ENCODE results near the gene FREY1. TPM values are rescaled to one million over a fixed set of nuclear protein-coding genes. Genes with fewer than 3 reads are reported as not detected.

FREY1 gene
- total and polyA plus RNA-seq, 2 of the 13 experiments (the other 11 are each of a cell fraction or from before 2014, with no cell fraction given), result 0.44 to 0.73 TPM

DNA sequence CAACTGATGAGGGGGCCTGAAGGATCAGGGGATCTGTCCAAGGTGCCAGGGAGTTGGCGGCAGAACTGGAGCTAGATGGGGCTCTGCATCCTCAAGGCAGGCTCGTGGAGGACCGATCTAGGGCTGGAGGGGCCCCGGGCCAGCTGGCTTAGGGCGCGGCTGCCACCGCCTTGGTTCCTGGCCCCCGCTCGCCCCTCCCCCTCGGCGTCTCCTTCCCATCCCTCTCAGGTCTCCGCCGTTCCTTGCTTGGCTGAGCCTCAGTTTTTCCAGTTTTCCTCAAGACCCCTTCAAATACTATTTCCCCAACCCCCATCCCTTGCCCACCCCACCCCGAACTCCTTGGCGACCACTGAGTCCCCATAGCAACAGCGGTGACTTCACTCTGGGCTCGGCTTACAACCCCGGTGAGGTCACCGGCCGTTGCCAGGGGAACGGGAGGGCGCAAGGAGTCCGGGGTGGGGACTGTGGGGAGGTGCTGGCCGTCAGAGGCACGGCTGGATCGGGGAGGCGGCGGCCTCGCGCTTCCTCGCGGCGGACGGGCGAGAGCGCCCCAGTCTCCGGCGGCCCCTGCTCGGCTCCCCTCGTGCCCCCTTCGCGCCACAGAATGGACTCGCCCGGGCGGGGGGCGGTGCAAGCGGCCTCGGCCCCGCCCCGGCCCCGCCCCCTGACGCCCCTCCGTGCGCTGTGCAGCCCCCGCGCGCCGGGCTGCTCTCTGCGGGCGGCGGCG lies 7.5 kb downstream of the FREY1 start (continued):
- TF ChIP-seq, protein P1, sequence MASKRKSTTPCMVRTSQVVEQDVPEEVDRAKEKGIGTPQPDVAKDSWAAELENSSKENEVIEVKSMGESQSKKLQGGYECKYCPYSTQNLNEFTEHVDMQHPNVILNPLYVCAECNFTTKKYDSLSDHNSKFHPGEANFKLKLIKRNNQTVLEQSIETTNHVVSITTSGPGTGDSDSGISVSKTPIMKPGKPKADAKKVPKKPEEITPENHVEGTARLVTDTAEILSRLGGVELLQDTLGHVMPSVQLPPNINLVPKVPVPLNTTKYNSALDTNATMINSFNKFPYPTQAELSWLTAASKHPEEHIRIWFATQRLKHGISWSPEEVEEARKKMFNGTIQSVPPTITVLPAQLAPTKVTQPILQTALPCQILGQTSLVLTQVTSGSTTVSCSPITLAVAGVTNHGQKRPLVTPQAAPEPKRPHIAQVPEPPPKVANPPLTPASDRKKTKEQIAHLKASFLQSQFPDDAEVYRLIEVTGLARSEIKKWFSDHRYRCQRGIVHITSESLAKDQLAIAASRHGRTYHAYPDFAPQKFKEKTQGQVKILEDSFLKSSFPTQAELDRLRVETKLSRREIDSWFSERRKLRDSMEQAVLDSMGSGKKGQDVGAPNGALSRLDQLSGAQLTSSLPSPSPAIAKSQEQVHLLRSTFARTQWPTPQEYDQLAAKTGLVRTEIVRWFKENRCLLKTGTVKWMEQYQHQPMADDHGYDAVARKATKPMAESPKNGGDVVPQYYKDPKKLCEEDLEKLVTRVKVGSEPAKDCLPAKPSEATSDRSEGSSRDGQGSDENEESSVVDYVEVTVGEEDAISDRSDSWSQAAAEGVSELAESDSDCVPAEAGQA (IDR thresholded peaks at IDR 0.05; ENCODE audit: low read depth), result no peak
- TF ChIP-seq, protein P1 (CRISPR knock-in tag; IDR thresholded peaks at IDR 0.05; ENCODE audit: borderline replicate concordance), result no peak
- TF ChIP-seq SMYD3 (CRISPR knock-in tag; IDR thresholded peaks at IDR 0.05) (no peak), ZFP62 (CRISPR knock-in tag; IDR thresholded peaks at IDR 0.05) (no peak)
- TF ChIP-seq, protein P2, sequence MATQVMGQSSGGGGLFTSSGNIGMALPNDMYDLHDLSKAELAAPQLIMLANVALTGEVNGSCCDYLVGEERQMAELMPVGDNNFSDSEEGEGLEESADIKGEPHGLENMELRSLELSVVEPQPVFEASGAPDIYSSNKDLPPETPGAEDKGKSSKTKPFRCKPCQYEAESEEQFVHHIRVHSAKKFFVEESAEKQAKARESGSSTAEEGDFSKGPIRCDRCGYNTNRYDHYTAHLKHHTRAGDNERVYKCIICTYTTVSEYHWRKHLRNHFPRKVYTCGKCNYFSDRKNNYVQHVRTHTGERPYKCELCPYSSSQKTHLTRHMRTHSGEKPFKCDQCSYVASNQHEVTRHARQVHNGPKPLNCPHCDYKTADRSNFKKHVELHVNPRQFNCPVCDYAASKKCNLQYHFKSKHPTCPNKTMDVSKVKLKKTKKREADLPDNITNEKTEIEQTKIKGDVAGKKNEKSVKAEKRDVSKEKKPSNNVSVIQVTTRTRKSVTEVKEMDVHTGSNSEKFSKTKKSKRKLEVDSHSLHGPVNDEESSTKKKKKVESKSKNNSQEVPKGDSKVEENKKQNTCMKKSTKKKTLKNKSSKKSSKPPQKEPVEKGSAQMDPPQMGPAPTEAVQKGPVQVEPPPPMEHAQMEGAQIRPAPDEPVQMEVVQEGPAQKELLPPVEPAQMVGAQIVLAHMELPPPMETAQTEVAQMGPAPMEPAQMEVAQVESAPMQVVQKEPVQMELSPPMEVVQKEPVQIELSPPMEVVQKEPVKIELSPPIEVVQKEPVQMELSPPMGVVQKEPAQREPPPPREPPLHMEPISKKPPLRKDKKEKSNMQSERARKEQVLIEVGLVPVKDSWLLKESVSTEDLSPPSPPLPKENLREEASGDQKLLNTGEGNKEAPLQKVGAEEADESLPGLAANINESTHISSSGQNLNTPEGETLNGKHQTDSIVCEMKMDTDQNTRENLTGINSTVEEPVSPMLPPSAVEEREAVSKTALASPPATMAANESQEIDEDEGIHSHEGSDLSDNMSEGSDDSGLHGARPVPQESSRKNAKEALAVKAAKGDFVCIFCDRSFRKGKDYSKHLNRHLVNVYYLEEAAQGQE (IDR thresholded peaks at IDR 0.05; ENCODE audit: borderline replicate concordance in 1 of 2, low read depth in 1 of 2, low read length in 2 of 2), result peak; percentile 83 to 96
- TF ChIP-seq, protein P3, sequence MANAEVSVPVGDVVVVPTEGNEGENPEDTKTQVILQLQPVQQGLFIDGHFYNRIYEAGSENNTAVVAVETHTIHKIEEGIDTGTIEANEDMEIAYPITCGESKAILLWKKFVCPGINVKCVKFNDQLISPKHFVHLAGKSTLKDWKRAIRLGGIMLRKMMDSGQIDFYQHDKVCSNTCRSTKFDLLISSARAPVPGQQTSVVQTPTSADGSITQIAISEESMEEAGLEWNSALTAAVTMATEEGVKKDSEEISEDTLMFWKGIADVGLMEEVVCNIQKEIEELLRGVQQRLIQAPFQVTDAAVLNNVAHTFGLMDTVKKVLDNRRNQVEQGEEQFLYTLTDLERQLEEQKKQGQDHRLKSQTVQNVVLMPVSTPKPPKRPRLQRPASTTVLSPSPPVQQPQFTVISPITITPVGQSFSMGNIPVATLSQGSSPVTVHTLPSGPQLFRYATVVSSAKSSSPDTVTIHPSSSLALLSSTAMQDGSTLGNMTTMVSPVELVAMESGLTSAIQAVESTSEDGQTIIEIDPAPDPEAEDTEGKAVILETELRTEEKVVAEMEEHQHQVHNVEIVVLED (CRISPR knock-in tag; IDR thresholded peaks at IDR 0.05; ENCODE audit: borderline replicate concordance), result no peak
- TF ChIP-seq, protein P4, sequence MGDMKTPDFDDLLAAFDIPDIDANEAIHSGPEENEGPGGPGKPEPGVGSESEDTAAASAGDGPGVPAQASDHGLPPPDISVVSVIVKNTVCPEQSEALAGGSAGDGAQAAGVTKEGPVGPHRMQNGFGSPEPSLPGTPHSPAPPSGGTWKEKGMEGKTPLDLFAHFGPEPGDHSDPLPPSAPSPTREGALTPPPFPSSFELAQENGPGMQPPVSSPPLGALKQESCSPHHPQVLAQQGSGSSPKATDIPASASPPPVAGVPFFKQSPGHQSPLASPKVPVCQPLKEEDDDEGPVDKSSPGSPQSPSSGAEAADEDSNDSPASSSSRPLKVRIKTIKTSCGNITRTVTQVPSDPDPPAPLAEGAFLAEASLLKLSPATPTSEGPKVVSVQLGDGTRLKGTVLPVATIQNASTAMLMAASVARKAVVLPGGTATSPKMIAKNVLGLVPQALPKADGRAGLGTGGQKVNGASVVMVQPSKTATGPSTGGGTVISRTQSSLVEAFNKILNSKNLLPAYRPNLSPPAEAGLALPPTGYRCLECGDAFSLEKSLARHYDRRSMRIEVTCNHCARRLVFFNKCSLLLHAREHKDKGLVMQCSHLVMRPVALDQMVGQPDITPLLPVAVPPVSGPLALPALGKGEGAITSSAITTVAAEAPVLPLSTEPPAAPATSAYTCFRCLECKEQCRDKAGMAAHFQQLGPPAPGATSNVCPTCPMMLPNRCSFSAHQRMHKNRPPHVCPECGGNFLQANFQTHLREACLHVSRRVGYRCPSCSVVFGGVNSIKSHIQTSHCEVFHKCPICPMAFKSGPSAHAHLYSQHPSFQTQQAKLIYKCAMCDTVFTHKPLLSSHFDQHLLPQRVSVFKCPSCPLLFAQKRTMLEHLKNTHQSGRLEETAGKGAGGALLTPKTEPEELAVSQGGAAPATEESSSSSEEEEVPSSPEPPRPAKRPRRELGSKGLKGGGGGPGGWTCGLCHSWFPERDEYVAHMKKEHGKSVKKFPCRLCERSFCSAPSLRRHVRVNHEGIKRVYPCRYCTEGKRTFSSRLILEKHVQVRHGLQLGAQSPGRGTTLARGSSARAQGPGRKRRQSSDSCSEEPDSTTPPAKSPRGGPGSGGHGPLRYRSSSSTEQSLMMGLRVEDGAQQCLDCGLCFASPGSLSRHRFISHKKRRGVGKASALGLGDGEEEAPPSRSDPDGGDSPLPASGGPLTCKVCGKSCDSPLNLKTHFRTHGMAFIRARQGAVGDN (CRISPR knock-in tag; IDR thresholded peaks at IDR 0.05), result peak; percentile 55
